GM21528 (cell line): ENCODE results near the gene OMA1.

Experiments
- ATAC-seq: cut with Tn5 transposase; IDR thresholded peaks from one replicate; pipeline ENCODE4 v1.9.1; 2021; ENCODE audit warnings: mild to moderate bottlenecking, moderate library complexity; ENCODE audit not compliant: unreplicated experiment, low FRiP score

The OMA1 gene

DNA sequence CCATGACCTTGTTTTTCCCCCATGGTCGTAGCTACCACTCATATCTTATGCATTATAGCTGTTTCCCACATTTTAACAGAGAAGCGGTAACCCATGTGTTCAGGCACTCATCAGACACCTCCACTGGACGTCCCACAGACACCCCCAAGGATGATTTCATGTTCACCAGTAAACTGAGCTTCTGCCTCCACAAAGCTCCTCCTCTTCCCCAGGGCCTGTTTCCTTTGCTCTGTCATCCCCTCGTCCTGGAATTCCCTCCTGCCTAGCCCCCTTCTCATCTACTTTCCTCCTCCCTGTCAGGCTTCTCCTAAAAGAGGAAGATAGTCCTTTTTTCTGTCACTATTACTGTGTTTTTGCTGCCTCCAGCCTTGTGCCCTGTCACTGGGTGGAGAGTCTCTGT is 111.2 kb downstream of the OMA1 start:
- no peak for ATAC-seq

DNA sequence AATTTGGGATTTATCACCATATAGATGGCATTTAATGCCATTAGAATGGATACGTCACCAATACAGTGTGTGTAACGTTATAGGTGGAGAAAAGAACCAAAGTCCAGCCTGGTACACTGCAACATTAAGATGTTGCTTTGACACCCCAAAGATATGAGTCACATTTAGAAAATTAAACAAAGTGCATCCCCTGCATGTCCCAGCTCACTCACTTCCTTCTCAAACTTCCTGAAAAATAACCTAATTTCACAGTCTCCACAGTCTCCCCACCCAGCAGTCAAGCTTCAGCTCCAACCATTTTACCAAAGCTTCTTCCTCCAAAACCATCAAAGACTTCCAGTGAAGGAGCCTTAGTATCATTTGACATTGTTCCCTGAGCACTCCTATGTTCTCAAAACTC is 111.9 kb downstream of the OMA1 start:
- ATAC-seq, result no peak

DNA sequence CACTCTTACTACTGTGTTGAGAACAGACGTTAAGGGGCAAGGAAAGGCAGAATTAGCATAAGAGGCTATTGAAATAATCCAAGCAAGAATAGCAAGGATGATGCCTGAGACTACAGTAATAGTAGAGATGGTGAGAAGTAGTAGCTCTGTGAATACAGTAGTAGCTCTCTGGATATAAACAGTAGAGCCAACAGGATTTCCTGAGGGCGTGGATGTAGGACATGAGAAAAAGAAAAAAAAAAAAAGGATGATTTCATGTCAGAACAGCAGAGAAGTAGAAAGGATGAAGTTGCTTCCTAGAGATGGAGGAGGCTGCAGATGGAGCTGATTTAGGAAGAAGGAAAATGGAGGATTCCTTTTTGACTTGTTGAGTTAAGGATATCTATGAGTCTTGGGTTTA is 112.3 kb downstream of the OMA1 start:
- ATAC-seq, result no peak

DNA sequence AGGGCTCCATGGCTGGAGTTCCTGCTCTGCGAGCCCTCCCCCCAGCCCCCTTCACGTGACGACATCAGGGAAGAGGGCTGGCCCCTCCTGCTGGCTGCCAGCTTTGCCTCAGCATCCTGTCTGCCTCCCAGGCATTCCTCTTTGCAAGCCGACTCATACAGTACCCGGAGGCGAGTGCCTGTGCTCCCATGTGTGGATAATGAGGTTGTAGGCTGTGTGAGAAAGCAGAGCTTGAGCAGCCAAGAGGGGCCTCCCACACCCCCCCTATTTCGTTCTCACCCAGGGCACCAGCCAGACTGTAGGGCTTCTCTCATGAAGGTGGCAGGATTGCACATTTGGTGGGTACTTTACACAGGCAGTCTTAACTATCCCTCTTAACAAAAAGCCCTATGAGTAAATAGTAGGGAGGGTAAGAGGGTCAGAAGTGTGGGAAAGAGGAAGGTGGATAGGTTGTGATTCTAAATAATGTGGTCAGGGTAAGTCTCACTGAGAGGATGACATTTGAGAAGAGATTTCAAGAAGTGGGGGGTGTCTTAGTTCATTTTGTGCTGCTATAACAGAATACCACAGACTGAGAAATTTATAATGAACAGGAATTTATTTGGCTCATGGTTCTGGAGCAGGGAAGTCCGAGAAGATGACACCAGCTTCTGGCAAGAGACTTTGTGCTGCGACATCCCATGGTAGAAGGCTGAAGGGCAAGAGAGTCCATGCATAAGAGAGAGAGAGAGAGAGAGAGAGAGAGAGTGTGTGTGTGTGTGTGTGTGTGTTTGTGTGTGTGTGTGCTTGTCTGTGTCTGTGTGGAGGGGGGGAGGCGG is 113.5 kb downstream of the OMA1 start:
- no peak for ATAC-seq

DNA sequence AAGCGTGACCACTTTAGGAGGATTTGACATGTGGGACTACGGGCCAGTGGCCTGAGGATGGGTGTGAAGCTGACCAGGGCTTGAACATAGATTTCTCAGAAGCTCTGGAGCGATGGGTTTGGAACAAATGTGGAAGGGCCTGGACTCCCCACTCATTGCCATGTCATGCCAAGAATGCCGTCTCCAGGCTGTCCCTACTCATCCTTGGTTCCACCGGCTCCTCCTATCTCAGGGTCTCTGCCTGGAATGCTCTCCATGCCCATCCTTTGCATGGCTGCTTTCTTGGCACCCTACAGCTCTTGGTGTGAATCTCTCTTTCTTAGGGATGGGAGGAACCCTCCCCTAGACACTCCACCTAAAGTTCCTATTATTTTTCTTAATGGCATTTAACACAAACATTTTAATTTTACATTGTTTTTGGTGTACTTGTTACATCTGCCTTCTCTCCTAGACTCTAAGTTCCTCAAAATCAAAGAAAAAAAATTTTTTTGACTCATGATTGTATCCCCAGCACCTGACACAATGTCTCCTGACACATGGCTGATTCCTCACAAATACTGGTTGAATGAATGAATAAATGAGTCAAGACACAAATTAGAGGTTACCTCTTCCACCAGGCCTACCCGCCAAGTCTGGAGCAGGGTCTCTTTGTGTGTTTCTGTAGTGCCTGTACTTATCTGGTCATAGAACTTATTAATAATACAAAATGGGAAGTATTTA is 114.5 kb downstream of the OMA1 start:
- no peak for ATAC-seq
